ENCODE results near the gene SLC22A15. TPM values are rescaled to one million over a fixed set of nuclear protein-coding genes. Genes with fewer than 3 reads are reported as not detected.

Gene SLC22A15
- 3.8 and 4.0 TPM in 2 replicates for total RNA-seq (2014; rRNA removed; shearing (Covaris generic))
- polyA plus RNA-seq (2016; fragmentation: Nextera tagmentation; extraction: Ambion mirVana), result 2.2 and 2.7 TPM in 2 replicates
- long read RNA-seq, partial matches to known transcripts, result 0 of 1 reads
- long read RNA-seq, other reads (novel, unspliced or antisense), result 1 of 1 reads

GRCh38 chr1:115976062-115976920, at the start of gene SLC22A15:
Gene SLC22A15 (plus strand): TSS chr1:115976513. CDS start chr1:115976628, 115 bp downstream.
- H3K27ac Mint-ChIP-seq, result peak within 1 kb of the TSS; percentile 95
- H3K36me3 Mint-ChIP-seq (ENCODE audit: low read depth), result no peaks in the 10 kb centered on the region
- Histone ChIP-seq H3K9me2 (ENCODE audit: insufficient read depth) (no peaks in the 10 kb centered on the region), H3K4me2 (peak within 1 kb of the TSS; percentile 84), H3K36me3 (ENCODE audit: insufficient read depth) (no peaks in the 10 kb centered on the region), H3K27me3 (ENCODE audit: insufficient read depth) (no peaks in the 10 kb centered on the region), H3F3A (replicated peaks; ENCODE audit: low read depth) (peaks cover 2% of the 10 kb centered on the region; the same call in 1 of the 2 replicates), H3K4me3 (peak within 1 kb of the TSS; percentile 63), H3K27ac (ENCODE audit: low read depth) (peak within 1 kb of the TSS; percentile 56), H4K20me1 (replicated peaks; ENCODE audit: insufficient read depth) (no peaks in the 10 kb centered on the region), H3K79me2 (replicated peaks; ENCODE audit: insufficient read depth) (peaks cover 18% of the 10 kb centered on the region), H2AFZ (peak within 1 kb of the TSS; percentile 80), H3K4me1 (ENCODE audit: insufficient read depth) (peaks cover 27% of the 10 kb centered on the region)
- DNase-seq (ENCODE audit: low spot score) (peak; percentile 78), ATAC-seq (peak; percentile 86)
- peaks cover 5% of the 10 kb centered on the region for H3K27me3 Mint-ChIP-seq (ENCODE audit: insufficient read depth, low read depth, poor library complexity)
- H3K9me3 Mint-ChIP-seq, result no peaks in the 10 kb centered on the region
- TF ChIP-seq ZNF331 (CRISPR knock-in tag; IDR thresholded peaks at IDR 0.05; ENCODE audit: low read depth), result no peak
- TF ChIP-seq, protein P1, sequence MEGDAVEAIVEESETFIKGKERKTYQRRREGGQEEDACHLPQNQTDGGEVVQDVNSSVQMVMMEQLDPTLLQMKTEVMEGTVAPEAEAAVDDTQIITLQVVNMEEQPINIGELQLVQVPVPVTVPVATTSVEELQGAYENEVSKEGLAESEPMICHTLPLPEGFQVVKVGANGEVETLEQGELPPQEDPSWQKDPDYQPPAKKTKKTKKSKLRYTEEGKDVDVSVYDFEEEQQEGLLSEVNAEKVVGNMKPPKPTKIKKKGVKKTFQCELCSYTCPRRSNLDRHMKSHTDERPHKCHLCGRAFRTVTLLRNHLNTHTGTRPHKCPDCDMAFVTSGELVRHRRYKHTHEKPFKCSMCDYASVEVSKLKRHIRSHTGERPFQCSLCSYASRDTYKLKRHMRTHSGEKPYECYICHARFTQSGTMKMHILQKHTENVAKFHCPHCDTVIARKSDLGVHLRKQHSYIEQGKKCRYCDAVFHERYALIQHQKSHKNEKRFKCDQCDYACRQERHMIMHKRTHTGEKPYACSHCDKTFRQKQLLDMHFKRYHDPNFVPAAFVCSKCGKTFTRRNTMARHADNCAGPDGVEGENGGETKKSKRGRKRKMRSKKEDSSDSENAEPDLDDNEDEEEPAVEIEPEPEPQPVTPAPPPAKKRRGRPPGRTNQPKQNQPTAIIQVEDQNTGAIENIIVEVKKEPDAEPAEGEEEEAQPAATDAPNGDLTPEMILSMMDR (conservative IDR thresholded peaks at IDR 0.05; ENCODE audit: low read depth in 2 of 2), result 0 out of 4 replicates have a peak, but pooled peaks of 1 of the 2 experiments have one; percentile 4
- H3K4me1 Mint-ChIP-seq, result peaks cover 25% of the 10 kb centered on the region
- peak within 1 kb of the TSS; percentile 93 for H3K4me3 Mint-ChIP-seq

DNA sequence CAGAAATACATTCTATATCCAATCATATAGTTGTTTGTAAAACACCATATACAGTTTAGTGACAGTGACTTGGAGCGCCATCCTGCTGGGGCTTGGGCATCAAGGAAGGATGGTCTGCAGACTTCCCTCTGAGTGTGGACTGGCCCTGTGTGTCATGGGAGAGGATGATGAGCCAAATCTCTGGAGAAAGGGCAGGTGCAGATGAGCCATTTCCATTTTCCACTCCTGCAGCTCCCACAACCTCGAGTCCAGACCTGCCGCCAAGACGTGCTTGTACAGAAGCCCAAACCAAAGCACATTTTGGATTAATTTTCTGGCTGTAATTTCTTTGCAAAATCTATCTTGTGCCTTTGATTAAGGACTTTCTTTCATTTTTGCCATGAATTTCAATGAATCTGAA, 48.3 kb upstream of the SLC22A15 start:
- Histone ChIP-seq H4K20me1 (replicated peaks; ENCODE audit: insufficient read depth) (no peaks in the 10 kb centered on the region), H3K4me1 (ENCODE audit: insufficient read depth) (peaks cover 51% of the 10 kb centered on the region), H3F3A (replicated peaks; ENCODE audit: low read depth) (no peaks in the 10 kb centered on the region), H3K27me3 (ENCODE audit: insufficient read depth) (no peaks in the 10 kb centered on the region), H3K4me3 (no peak overlapping the region), H3K4me2 (no peak overlapping the region), H3K79me2 (replicated peaks; ENCODE audit: insufficient read depth) (no peaks in the 10 kb centered on the region), H3K27ac (ENCODE audit: low read depth) (no peak overlapping the region), H2AFZ (no peak overlapping the region), H3K9me2 (ENCODE audit: insufficient read depth) (0 out of 2 replicates have a peak, but pooled peaks cover 3% of the 10 kb centered on the region), H3K36me3 (ENCODE audit: insufficient read depth) (no peaks in the 10 kb centered on the region)
- Mint-ChIP-seq H3K36me3 (ENCODE audit: low read depth) (no peaks in the 10 kb centered on the region), H3K9me3 (no peaks in the 10 kb centered on the region), H3K4me1 (peaks cover 53% of the 10 kb centered on the region), H3K27me3 (ENCODE audit: insufficient read depth, low read depth, poor library complexity) (peaks cover 6% of the 10 kb centered on the region), H3K27ac (no peak overlapping the region), H3K4me3 (no peak overlapping the region)
- ATAC-seq (no peak), DNase-seq (ENCODE audit: low spot score) (no peak)
- TF ChIP-seq, protein P1 (conservative IDR thresholded peaks at IDR 0.05; ENCODE audit: low read depth in 2 of 2), result no peak
- TF ChIP-seq, protein P2, sequence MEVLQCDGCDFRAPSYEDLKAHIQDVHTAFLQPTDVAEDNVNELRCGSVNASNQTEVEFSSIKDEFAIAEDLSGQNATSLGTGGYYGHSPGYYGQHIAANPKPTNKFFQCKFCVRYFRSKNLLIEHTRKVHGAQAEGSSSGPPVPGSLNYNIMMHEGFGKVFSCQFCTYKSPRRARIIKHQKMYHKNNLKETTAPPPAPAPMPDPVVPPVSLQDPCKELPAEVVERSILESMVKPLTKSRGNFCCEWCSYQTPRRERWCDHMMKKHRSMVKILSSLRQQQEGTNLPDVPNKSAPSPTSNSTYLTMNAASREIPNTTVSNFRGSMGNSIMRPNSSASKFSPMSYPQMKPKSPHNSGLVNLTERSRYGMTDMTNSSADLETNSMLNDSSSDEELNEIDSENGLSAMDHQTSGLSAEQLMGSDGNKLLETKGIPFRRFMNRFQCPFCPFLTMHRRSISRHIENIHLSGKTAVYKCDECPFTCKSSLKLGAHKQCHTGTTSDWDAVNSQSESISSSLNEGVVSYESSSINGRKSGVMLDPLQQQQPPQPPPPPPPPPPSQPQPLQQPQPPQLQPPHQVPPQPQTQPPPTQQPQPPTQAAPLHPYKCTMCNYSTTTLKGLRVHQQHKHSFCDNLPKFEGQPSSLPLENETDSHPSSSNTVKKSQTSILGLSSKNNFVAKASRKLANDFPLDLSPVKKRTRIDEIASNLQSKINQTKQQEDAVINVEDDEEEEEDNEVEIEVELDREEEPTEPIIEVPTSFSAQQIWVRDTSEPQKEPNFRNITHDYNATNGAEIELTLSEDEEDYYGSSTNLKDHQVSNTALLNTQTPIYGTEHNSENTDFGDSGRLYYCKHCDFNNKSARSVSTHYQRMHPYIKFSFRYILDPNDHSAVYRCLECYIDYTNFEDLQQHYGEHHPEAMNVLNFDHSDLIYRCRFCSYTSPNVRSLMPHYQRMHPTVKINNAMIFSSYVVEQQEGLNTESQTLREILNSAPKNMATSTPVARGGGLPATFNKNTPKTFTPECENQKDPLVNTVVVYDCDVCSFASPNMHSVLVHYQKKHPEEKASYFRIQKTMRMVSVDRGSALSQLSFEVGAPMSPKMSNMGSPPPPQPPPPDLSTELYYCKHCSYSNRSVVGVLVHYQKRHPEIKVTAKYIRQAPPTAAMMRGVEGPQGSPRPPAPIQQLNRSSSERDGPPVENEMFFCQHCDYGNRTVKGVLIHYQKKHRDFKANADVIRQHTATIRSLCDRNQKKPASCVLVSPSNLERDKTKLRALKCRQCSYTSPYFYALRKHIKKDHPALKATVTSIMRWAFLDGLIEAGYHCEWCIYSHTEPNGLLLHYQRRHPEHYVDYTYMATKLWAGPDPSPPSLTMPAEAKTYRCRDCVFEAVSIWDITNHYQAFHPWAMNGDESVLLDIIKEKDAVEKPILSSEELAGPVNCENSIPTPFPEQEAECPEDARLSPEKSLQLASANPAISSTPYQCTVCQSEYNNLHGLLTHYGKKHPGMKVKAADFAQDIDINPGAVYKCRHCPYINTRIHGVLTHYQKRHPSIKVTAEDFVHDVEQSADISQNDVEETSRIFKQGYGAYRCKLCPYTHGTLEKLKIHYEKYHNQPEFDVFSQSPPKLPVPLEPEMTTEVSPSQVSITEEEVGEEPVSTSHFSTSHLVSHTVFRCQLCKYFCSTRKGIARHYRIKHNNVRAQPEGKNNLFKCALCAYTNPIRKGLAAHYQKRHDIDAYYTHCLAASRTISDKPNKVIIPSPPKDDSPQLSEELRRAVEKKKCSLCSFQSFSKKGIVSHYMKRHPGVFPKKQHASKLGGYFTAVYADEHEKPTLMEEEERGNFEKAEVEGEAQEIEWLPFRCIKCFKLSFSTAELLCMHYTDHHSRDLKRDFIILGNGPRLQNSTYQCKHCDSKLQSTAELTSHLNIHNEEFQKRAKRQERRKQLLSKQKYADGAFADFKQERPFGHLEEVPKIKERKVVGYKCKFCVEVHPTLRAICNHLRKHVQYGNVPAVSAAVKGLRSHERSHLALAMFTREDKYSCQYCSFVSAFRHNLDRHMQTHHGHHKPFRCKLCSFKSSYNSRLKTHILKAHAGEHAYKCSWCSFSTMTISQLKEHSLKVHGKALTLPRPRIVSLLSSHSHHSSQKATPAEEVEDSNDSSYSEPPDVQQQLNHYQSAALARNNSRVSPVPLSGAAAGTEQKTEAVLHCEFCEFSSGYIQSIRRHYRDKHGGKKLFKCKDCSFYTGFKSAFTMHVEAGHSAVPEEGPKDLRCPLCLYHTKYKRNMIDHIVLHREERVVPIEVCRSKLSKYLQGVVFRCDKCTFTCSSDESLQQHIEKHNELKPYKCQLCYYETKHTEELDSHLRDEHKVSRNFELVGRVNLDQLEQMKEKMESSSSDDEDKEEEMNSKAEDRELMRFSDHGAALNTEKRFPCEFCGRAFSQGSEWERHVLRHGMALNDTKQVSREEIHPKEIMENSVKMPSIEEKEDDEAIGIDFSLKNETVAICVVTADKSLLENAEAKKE (CRISPR knock-in tag; IDR thresholded peaks at IDR 0.05), result no peak
- no peak for TF ChIP-seq POLR2AphosphoS5 (IDR thresholded peaks at IDR 0.05; ENCODE audit: low read depth)
- no peak for TF ChIP-seq CREB1 (CRISPR knock-in tag; IDR thresholded peaks at IDR 0.05; ENCODE audit: low read depth)
- no peak for TF ChIP-seq NANOG (IDR thresholded peaks at IDR 0.05; ENCODE audit: borderline replicate concordance)

All from GM23338 (cell line).